ENCODE results near the gene TNFRSF4.

DNA sequence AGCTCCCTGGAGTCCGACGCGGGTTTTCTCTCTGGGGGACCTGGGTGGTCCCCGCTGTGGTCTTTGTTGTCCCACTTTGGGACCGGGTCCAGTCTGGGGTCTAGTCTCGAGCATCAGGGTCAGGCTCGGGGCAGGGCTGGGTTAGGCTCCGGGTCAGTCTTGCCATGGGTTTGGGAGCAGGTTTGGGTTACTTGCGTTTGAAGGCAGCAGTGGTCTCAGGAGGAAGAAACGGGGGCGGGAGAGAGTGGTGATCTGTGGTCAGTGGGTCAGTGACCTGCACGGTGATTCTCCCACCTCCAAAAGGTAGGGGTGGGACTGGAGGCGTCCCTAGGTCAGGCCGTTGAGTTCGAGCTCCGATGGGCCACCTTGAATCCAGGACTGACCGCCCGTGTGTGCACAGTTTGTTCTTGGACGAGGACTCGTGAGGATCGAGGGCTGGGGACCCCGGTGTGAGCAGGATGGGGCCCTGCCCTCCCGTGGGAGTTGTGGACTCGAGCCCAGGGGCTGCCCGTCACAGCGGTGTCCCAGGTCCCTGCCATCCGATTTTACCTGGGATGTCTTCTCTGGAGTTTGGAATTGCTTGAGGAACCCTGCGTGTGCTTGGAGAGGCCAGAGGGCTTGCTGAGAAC, 20.3 kb upstream of the TNFRSF4 start:
- TF ChIP-seq, protein P1, sequence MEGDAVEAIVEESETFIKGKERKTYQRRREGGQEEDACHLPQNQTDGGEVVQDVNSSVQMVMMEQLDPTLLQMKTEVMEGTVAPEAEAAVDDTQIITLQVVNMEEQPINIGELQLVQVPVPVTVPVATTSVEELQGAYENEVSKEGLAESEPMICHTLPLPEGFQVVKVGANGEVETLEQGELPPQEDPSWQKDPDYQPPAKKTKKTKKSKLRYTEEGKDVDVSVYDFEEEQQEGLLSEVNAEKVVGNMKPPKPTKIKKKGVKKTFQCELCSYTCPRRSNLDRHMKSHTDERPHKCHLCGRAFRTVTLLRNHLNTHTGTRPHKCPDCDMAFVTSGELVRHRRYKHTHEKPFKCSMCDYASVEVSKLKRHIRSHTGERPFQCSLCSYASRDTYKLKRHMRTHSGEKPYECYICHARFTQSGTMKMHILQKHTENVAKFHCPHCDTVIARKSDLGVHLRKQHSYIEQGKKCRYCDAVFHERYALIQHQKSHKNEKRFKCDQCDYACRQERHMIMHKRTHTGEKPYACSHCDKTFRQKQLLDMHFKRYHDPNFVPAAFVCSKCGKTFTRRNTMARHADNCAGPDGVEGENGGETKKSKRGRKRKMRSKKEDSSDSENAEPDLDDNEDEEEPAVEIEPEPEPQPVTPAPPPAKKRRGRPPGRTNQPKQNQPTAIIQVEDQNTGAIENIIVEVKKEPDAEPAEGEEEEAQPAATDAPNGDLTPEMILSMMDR (IDR thresholded peaks at IDR 0.05): no peak
- TF ChIP-seq POLR2A (IDR thresholded peaks at IDR 0.05): no peak

Measured in tibial nerve (tissue), 3 donors.